Upper lobe of right lung (tissue), 1 donor: ENCODE data around the gene NUMBL. TPM values are rescaled to one million over a fixed set of nuclear protein-coding genes. Genes with fewer than 3 reads are reported as not detected.

Source experiments
- ATAC-seq: fragments of 200-7000 bp; cut with Tn5 transposase; one replicate; pipeline ENCODE4 v1.9.1; 2020; ENCODE audit warnings: mild to moderate bottlenecking, moderate library complexity
- DNase-seq: peaks from one replicate; pipeline ENCODE4 v3.0.0-alpha.2; 2020
- H3K27ac ChIP-seq: fragments of 200-600 bp; one replicate; pipeline ENCODE4 v1.8.0; 2022
- H3K27me3 ChIP-seq: fragments of 200-600 bp; one replicate; pipeline ENCODE4 v1.8.0; 2022; ENCODE audit warnings: mild to moderate bottlenecking
- H3K36me3 ChIP-seq: fragments of 200-600 bp; one replicate; pipeline ENCODE4 v1.8.0; 2022
- H3K4me1 ChIP-seq: fragments of 200-600 bp; one replicate; pipeline ENCODE4 v1.8.0; 2022
- H3K4me3 ChIP-seq: fragments of 200-600 bp; one replicate; pipeline ENCODE4 v1.8.0; 2022; ENCODE audit warnings: mild to moderate bottlenecking
- H3K9me3 ChIP-seq: fragments of 200-600 bp; one replicate; pipeline ENCODE4 v1.8.0; 2022
- intact Hi-C: fragments of 100-400 bp; cut with DNase I; formaldehyde crosslinking; loops from one replicate; pipeline ENCODE4 v1.11.0; 2022
- total RNA-seq: library from RNA; stranded (reverse); fragmentation: NEBNext Ultra II Directional; extraction: Animal tissue kit (Norgen Biotek cat#: 25700); gene quantifications from one replicate; pipeline ENCODE4 v1.2.1, GENCODE V29; 2021
- TF ChIP-seq, protein P1 (sequence below): fragments of 200-600 bp; IDR thresholded peaks from one replicate; pipeline ENCODE4 v1.8.0; 2022; ENCODE audit warnings: antibody characterized with exemption
- donor health status: DM: no; HTN: yes; CAD: no; lungs with severe emphysema.

NUMBL gene
- total RNA-seq, 1 donor from 2014 or later: 19.5 TPM

DNA sequence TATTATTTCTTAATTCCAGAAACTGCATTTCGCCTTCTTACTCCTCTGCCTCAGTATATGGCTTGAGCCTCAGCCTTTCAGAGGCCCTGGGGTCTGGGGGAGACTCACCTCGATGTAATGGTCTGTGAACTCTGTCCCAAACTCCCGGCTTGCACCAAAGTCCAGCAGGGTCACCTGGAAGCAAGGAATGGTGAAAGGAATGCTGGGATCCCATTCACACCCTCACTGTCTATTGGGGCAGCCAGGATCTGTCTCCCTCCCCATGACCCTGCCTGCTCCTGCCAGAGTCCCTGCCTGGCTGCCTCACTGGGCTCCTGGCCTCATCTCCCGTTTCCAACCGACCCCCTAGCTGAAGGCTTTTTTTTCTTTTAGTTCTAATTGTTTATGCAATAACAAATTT is 5.4 kb upstream of the NUMBL start:
- H3K4me1 ChIP-seq: peaks cover 4% of the 10 kb centered on the region
- H3K27me3 ChIP-seq: no peaks in the 10 kb centered on the region
- no peak overlapping the region for H3K27ac ChIP-seq
- TF ChIP-seq, protein P1, sequence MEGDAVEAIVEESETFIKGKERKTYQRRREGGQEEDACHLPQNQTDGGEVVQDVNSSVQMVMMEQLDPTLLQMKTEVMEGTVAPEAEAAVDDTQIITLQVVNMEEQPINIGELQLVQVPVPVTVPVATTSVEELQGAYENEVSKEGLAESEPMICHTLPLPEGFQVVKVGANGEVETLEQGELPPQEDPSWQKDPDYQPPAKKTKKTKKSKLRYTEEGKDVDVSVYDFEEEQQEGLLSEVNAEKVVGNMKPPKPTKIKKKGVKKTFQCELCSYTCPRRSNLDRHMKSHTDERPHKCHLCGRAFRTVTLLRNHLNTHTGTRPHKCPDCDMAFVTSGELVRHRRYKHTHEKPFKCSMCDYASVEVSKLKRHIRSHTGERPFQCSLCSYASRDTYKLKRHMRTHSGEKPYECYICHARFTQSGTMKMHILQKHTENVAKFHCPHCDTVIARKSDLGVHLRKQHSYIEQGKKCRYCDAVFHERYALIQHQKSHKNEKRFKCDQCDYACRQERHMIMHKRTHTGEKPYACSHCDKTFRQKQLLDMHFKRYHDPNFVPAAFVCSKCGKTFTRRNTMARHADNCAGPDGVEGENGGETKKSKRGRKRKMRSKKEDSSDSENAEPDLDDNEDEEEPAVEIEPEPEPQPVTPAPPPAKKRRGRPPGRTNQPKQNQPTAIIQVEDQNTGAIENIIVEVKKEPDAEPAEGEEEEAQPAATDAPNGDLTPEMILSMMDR: no peak
- H3K9me3 ChIP-seq: no peaks in the 10 kb centered on the region
- intact Hi-C loops: no loop called here
- DNase-seq: no peak
- H3K36me3 ChIP-seq: peaks cover 25% of the 10 kb centered on the region
- ATAC-seq: no peak
- H3K4me3 ChIP-seq: no peak overlapping the region

DNA sequence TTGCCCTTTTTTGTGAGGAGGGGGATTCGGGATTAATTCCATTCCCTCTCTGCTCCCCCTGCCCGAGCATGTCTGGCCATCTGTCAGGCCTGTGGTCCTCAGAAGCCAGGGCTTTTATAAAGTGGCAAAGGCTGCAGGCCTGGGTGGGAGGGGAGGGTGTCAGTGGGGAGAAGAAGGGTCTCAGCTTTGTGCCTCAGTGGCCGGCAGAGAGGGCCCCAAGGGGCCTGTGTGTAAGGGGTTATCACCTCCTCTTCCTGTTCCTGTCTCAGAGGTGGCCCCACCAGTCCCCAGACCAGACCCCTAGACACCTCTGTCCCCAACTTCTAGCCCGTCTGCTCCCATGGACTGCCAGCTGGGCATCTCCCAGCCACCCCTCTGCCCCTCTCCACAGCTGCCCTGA is 3.4 kb upstream of the NUMBL start:
- Histone ChIP-seq H3K36me3 (peaks cover 18% of the 10 kb centered on the region), H3K27me3 (no peaks in the 10 kb centered on the region), H3K9me3 (no peaks in the 10 kb centered on the region), H3K4me1 (peaks cover 8% of the 10 kb centered on the region), H3K4me3 (no peak overlapping the region), H3K27ac (no peak overlapping the region)
- no peak for DNase-seq
- intact Hi-C loops: no loop called here
- ATAC-seq: no peak
- TF ChIP-seq, protein P1: no peak

DNA sequence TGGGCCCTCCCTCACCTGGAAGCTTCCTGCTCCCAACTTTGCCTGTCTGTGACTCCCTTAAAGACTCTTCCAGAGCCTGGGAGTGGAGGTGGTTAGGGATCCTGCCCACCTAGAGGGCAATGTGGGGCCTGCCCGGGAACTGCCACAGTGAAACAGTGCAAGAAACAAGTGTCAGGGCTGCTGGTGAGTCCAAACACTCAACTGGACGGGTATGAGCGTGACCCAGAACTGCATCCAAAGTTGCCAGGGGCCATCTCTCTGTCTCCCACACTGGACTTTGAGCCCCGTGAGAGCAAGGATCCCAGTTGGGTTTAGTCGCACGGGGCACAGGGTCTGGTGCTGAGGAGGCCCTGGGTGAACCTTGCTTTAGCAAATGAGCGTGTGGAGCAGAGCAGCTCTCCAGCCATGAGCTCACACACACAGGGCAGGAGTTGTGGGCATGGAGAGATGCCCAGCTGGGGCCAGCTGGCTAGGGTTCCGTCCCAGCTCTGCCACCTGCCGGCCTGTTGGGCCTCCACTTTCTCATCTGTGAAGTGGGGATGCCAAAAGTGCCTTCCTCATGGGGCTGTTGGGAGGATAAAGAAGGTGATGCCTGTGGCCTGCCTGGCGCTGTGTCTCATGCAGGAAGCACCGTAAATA is 2.8 kb upstream of the NUMBL start:
- Histone ChIP-seq H3K27ac (no peak overlapping the region), H3K27me3 (no peaks in the 10 kb centered on the region), H3K4me3 (no peak overlapping the region), H3K36me3 (peaks cover 18% of the 10 kb centered on the region), H3K4me1 (peaks cover 8% of the 10 kb centered on the region), H3K9me3 (no peaks in the 10 kb centered on the region)
- TF ChIP-seq, protein P1: no peak
- DNase-seq (no peak), ATAC-seq (no peak)
- intact Hi-C loops: no loop called here

DNA sequence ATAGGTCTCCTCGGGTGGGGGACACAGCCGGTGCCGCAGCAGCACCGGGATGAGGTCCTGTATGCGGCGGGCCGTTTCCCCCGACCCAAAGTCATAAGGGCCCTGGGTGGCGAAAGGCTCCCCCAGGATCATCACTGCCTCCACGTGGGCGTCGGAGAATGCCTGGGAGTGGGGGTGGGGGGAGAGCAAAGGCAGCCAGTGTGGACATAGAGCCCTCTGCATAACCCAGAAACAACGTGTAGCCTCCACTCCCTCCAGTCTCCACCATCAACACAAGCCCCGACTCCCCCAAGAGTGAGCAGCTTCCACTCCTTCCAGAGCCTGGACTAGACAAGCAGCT is 1.7 kb upstream of the NUMBL start:
- H3K27me3 ChIP-seq: no peaks in the 10 kb centered on the region
- no peaks in the 10 kb centered on the region for H3K9me3 ChIP-seq
- no peak overlapping the region for H3K27ac ChIP-seq
- no peak overlapping the region for H3K4me3 ChIP-seq
- no peak for DNase-seq
- peaks cover 18% of the 10 kb centered on the region for H3K36me3 ChIP-seq
- intact Hi-C loops: no loop called here
- TF ChIP-seq, protein P1: no peak
- peaks cover 17% of the 10 kb centered on the region for H3K4me1 ChIP-seq
- ATAC-seq: no peak

DNA sequence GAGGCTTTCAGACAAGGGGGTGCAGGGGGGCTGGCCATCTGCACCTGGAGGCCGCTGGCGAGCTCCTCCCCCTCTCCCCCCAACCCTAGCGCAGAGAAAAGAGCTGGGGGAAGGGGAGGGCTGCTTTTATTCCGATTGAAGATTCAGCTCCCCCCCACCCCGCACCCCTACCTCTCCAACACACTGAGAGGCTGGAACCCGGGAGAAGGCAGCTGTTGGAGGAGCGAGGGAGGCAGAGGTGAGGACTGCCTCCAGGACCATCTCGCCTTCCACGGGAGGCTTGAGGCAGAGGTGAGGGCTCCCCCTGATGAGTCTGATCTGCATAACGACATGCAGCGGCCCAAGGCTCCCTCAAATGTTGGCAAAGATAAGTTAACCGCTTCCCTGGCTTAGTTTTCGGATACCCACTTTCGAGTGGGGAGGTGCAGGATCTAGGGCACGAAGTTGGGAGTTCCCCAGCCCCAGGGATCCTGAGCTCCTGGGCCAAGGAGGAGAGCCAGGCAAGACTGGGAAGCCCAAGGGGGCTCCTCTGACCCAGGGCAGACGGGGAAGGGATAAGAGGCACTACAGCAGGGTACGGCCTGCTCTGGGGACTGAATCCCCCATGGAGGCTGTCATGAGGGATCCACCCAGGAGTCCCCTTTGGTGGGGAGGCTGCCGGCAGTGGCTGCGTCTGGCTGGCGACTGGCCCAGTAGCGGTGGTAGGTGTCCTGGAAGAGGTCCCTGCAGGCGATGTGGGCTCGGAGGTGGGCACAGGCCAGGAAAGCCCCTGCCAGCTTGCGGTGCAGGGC is 1.2 kb upstream of the NUMBL start:
- intact Hi-C loops: no loop called here
- Histone ChIP-seq H3K27me3 (no peaks in the 10 kb centered on the region), H3K4me3 (peak overlapping the region; percentile 59), H3K9me3 (no peaks in the 10 kb centered on the region), H3K27ac (peak overlapping the region; percentile 86), H3K36me3 (peaks cover 18% of the 10 kb centered on the region), H3K4me1 (peaks cover 17% of the 10 kb centered on the region)
- TF ChIP-seq, protein P1: no peak
- no peak for ATAC-seq
- no peak for DNase-seq
